Loucy (cell line): Measurements from ENCODE around the gene ALDH4A1.

Experiments used
- H2AFZ ChIP-seq: fragments of 200-600 bp; sonication (generic); 2 replicates; pipeline ENCODE4 v1.6.0; 2016; ENCODE audit warnings: antibody characterized with exemption, mild to moderate bottlenecking, low read length, moderate library complexity
- H3F3A ChIP-seq: fragments of 200-600 bp; 2 replicates; pipeline ENCODE4 v1.6.0; 2016; ENCODE audit warnings: antibody characterized with exemption, low read depth, mild to moderate bottlenecking
- H3K27me3 ChIP-seq: fragments of 200-600 bp; sonication (generic); 2 replicates; pipeline ENCODE4 v1.6.1; 2014; ENCODE audit warnings: low read length, mild to moderate bottlenecking; ENCODE audit not compliant: insufficient read depth, poor library complexity, severe bottlenecking
- H3K36me3 ChIP-seq: fragments of 200-600 bp; sonication (generic); 2 replicates; pipeline ENCODE4 v1.6.1; 2016; ENCODE audit warnings: low read length; ENCODE audit not compliant: insufficient read depth
- H3K4me1 ChIP-seq: fragments of 200-600 bp; sonication (generic); 2 replicates; pipeline ENCODE4 v1.5.1; 2014; ENCODE audit warnings: low read length, mild to moderate bottlenecking; ENCODE audit not compliant: insufficient read depth, poor library complexity, severe bottlenecking
- H3K4me2 ChIP-seq: fragments of 200-600 bp; sonication (generic); 2 replicates; pipeline ENCODE4 v1.6.0; 2014; ENCODE audit warnings: antibody characterized with exemption, low read length, low read depth, mild to moderate bottlenecking; ENCODE audit not compliant: poor library complexity, severe bottlenecking
- H3K4me3 ChIP-seq: fragments of 200-600 bp; sonication (generic); 2 replicates; pipeline ENCODE4 v1.5.1; 2014; ENCODE audit warnings: low read length, mild to moderate bottlenecking, mixed read lengths; ENCODE audit not compliant: poor library complexity, severe bottlenecking
- H3K79me2 ChIP-seq: fragments of 200-600 bp; sonication (generic); 2 replicates; pipeline ENCODE4 v1.6.1; 2014; ENCODE audit warnings: low read length; ENCODE audit not compliant: insufficient read depth
- H3K9ac ChIP-seq: fragments of 200-600 bp; sonication (generic); 2 replicates; pipeline ENCODE4 v1.6.0; 2014; ENCODE audit warnings: mild to moderate bottlenecking, low read depth, low read length, moderate library complexity; ENCODE audit not compliant: poor library complexity, severe bottlenecking
- H3K9me2 ChIP-seq: fragments of 200-600 bp; sonication (generic); replicated peaks from 2 replicates; pipeline ENCODE4 v1.6.1; 2016; ENCODE audit warnings: low read depth, low read length, mixed read lengths
- H3K9me3 ChIP-seq: fragments of 200-600 bp; sonication (generic); 2 replicates; pipeline ENCODE4 v1.6.1; 2014; ENCODE audit warnings: mild to moderate bottlenecking, antibody characterized with exemption, low read length, low read depth; ENCODE audit not compliant: insufficient read depth
- H4K20me1 ChIP-seq: fragments of 200-600 bp; sonication (generic); 2 replicates; pipeline ENCODE4 v1.6.0; 2014; ENCODE audit warnings: antibody characterized with exemption, low read length, mild to moderate bottlenecking; ENCODE audit not compliant: insufficient read depth, poor library complexity, severe bottlenecking
- EZH2phosphoT487 ChIP-seq: fragments of 200-600 bp; IDR thresholded peaks from 2 replicates; pipeline ENCODE4 v1.6.1; 2018; ENCODE audit warnings: antibody characterized with exemption, mild to moderate bottlenecking, moderate library complexity, borderline replicate concordance
- TF ChIP-seq, protein P1 (sequence below): fragments of 200-600 bp; sonication (generic); conservative IDR thresholded peaks from 2 replicates; pipeline ENCODE4 v1.5.1; 2014; ENCODE audit warnings: mild to moderate bottlenecking, antibody characterized with exemption, low read length

The ALDH4A1 gene

GRCh38 chr1:18877282-18877681, 25.1 kb downstream of the ALDH4A1 start:
- peaks cover 6% of the 10 kb centered on the region; the same call in 1 of the 2 replicates for H3K36me3 ChIP-seq
- peaks cover 14% of the 10 kb centered on the region for H3K4me1 ChIP-seq
- H3K4me3 ChIP-seq, result no peak overlapping the region
- H3F3A ChIP-seq, result no peaks in the 10 kb centered on the region
- no peak overlapping the region for H3K9ac ChIP-seq
- H4K20me1 ChIP-seq, result no peaks in the 10 kb centered on the region
- no peaks in the 10 kb centered on the region for H3K9me3 ChIP-seq
- no peaks in the 10 kb centered on the region for H3K79me2 ChIP-seq
- no peak overlapping the region for H2AFZ ChIP-seq
- H3K9me2 ChIP-seq, result no peaks in the 10 kb centered on the region
- H3K27me3 ChIP-seq, result no peaks in the 10 kb centered on the region
- H3K4me2 ChIP-seq, result no peak overlapping the region
- TF ChIP-seq, protein P1, sequence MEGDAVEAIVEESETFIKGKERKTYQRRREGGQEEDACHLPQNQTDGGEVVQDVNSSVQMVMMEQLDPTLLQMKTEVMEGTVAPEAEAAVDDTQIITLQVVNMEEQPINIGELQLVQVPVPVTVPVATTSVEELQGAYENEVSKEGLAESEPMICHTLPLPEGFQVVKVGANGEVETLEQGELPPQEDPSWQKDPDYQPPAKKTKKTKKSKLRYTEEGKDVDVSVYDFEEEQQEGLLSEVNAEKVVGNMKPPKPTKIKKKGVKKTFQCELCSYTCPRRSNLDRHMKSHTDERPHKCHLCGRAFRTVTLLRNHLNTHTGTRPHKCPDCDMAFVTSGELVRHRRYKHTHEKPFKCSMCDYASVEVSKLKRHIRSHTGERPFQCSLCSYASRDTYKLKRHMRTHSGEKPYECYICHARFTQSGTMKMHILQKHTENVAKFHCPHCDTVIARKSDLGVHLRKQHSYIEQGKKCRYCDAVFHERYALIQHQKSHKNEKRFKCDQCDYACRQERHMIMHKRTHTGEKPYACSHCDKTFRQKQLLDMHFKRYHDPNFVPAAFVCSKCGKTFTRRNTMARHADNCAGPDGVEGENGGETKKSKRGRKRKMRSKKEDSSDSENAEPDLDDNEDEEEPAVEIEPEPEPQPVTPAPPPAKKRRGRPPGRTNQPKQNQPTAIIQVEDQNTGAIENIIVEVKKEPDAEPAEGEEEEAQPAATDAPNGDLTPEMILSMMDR, result no peak
- TF ChIP-seq EZH2phosphoT487, result no peak

DNA sequence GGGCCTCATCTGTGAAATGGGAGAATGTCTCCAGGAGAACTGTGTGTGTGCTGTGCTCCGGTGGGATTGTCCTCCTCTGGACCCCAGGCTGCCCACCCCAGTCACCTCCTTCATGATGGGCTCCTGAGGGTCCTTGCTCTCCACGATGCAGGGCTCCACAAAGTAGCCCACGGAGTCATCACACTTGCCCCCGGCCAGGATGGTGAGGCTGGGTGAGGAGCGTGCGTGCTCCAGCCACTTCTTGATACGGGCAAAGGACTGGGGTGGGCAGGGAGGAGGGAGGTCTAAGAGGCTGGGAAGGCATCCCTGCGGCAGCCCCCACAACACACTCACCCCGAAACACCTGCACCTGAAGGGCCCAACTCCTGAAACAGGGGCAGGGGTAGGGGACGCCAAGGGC, 26.1 kb downstream of the ALDH4A1 start:
- H3K4me3 ChIP-seq, result no peak overlapping the region

GRCh38 chr1:18875796-18876128, 26.6 kb downstream of the ALDH4A1 start:
- Histone ChIP-seq H3K9me2 (no peaks in the 10 kb centered on the region), H3K9me3 (no peaks in the 10 kb centered on the region), H2AFZ (no peak overlapping the region), H4K20me1 (no peaks in the 10 kb centered on the region), H3K4me2 (no peak overlapping the region), H3F3A (no peaks in the 10 kb centered on the region), H3K36me3 (no peaks in the 10 kb centered on the region), H3K27me3 (no peaks in the 10 kb centered on the region), H3K79me2 (no peaks in the 10 kb centered on the region), H3K4me3 (no peak overlapping the region), H3K4me1 (peaks cover 14% of the 10 kb centered on the region), H3K9ac (no peak overlapping the region)
- TF ChIP-seq, protein P1, result no peak
- no peak for TF ChIP-seq EZH2phosphoT487

More for the DNA sequence above, 26.1 kb downstream of the ALDH4A1 start:
- H3K9ac ChIP-seq, result no peak overlapping the region
- no peaks in the 10 kb centered on the region for H3K9me3 ChIP-seq
- no peaks in the 10 kb centered on the region for H3K27me3 ChIP-seq
- peaks cover 14% of the 10 kb centered on the region for H3K4me1 ChIP-seq
- no peak overlapping the region for H2AFZ ChIP-seq
- H3K4me2 ChIP-seq, result no peak overlapping the region
- H3F3A ChIP-seq, result no peaks in the 10 kb centered on the region
- TF ChIP-seq, protein P1, result no peak
- no peak for TF ChIP-seq EZH2phosphoT487
- no peaks in the 10 kb centered on the region for H4K20me1 ChIP-seq
- no peaks in the 10 kb centered on the region for H3K36me3 ChIP-seq
- no peaks in the 10 kb centered on the region for H3K79me2 ChIP-seq
- H3K9me2 ChIP-seq, result no peaks in the 10 kb centered on the region
